GM18858 (cell line): ENCODE measurements around the gene FAAH2.
"Not testable (repeated sequence)": the region's sequence is repeated elsewhere in the genome, so short reads cannot be mapped to it uniquely, and the experiment has no call there.

Experiments used
- ATAC-seq: cut with Tn5 transposase; IDR thresholded peaks from one replicate; pipeline ENCODE4 v1.9.1; 2021; ENCODE audit not compliant: unreplicated experiment

FAAH2 gene

GRCh38 chrX:57379296-57379695 is 92.8 kb downstream of the FAAH2 start:
- ATAC-seq, result no peak

DNA sequence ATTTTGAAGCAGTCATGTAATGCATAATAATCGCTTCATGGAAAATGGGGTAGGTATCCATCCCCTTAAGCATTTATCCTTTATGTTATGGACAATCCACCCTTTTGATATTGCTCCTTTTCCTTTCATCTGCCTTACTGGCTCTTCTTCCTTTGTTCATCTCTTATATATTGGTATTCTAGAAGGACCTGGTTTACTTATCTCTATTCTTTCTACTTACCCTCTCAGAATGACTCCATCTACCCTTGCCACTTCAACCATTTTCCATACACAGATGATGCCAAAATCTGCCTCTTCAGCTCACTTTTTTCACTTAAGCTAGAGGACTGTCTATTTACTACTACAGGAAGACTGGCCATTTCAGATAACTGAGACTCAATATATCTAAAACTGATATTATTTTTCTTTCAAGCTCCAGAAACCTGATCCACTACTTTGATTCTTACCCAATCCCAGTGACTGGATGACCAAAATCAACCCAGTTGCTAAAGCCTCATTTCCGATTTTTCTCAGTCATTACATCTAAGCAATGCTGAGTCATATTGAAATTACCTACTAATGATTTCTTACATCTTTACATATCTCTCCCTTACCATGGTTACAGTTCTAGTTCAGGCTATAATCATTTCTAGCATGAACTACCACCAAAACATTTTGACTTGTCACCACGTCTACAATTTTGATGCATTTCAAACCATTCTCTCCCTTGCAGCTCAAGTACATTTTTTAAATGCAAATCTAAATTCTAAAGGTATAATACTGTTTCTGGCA is 93.7 kb downstream of the FAAH2 start:
- ATAC-seq, result peak; percentile 78

- not testable (repeated sequence) for ATAC-seq
Observed at GRCh38 chrX:57394162-57394561, 107.7 kb downstream of the FAAH2 start.

GRCh38 chrX:57403191-57403590 is 116.7 kb downstream of the FAAH2 start:
- not testable (repeated sequence) for ATAC-seq

DNA sequence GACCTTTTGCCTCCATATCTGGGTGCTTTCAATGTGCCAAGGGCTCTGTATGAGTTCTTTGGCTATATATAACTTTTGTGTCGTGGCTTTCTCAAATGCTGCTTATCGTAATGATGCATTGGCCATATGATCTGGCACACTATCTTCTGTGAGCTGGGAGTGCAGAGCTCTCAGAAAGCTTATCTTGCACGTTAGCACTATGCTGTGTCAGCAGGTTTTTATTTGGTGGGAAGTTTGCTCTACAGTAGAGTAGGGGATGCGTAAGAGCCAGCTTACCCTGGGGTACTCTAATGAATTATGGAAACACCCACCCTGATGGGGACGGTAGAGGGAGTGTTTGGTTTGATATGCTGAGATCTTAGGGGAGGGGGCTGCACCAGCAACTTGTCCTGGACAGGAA is 119.6 kb downstream of the FAAH2 start:
- ATAC-seq, result no peak

- ATAC-seq, result no peak
Observed at GRCh38 chrX:57417827-57418226, 131.3 kb downstream of the FAAH2 start.

GRCh38 chrX:57422289-57422688 is 135.8 kb downstream of the FAAH2 start:
- no peak for ATAC-seq

GRCh38 chrX:57422790-57423189 is 136.3 kb downstream of the FAAH2 start:
- ATAC-seq, result no peak

GRCh38 chrX:57445076-57445475 is 158.6 kb downstream of the FAAH2 start:
- no peak for ATAC-seq

GRCh38 chrX:57445832-57446231 is 159.3 kb downstream of the FAAH2 start:
- no peak for ATAC-seq

GRCh38 chrX:57447856-57448255 is 161.3 kb downstream of the FAAH2 start:
- no peak for ATAC-seq

DNA sequence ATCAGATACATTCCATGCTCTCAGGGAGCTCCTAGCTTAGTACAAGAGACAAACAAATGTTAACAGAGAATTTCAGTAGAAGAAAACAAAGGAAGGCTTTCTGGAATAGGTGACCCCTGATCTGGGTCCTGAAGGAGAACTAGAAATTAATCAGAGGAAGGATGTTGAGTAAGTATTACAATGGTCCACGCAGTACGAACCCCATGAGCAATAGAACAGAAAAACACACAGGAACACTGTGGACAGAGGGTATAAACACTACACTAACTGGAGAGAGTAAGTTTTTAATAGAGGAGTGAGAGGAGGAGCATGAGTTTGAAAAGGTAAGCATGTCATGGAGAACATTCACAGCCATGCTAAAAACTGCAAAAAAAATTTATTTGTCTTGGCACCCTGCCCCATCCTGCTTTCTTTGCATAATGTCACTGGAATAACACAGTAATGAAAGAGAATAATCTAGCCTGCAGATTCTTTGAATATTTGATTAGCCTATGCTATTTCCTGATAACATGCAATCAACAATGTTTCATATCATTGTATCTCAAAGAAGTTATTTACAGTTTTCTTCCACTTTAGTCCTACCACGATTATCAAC is 165.0 kb downstream of the FAAH2 start:
- ATAC-seq, result no peak

DNA sequence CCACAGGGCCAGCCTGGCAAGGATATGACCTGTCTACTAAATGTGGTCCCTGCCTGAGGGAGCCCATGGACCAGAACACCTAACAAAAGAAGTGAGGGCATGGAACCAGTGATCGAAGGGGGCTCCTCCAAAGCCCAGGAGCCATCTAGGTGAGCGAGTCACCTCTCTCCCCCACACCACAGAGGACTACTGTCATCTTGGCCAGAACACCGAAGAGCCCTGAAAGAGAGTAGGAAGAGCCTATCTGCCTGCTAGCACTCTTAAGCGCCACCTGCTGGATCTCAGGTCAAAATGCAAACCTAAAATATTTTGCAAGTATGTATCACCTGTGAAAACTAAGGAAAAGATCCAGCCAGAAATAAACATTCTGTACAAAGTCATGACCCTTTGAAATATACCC is 167.4 kb downstream of the FAAH2 start:
- ATAC-seq, result peak; percentile 66

DNA sequence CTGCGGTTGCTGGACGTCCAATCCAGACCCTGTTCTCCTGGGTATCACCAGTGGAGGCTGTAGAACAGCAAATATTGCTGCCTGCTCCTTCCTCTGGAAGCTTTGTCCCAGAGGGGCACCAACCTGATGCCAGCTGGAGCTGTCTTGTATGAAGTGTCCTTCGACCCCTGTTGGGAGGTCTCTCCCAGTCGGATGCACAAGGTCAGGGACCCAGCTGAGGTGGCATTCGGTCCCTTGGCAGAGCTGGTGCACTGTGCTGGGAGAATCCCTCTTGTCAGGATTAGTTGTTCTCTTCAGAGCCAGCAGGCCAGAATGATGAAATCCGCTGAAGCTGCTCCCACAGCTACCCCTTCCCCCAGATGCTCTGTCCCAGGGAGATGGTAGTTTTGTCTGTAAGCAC is 195.0 kb downstream of the FAAH2 start:
- no peak for ATAC-seq

GRCh38 chrX:57516491-57516890 is 230.0 kb downstream of the FAAH2 start:
- ATAC-seq, result no peak

- no peak for ATAC-seq
Observed at GRCh38 chrX:57519578-57520118, 233.1 kb downstream of the FAAH2 start.

DNA sequence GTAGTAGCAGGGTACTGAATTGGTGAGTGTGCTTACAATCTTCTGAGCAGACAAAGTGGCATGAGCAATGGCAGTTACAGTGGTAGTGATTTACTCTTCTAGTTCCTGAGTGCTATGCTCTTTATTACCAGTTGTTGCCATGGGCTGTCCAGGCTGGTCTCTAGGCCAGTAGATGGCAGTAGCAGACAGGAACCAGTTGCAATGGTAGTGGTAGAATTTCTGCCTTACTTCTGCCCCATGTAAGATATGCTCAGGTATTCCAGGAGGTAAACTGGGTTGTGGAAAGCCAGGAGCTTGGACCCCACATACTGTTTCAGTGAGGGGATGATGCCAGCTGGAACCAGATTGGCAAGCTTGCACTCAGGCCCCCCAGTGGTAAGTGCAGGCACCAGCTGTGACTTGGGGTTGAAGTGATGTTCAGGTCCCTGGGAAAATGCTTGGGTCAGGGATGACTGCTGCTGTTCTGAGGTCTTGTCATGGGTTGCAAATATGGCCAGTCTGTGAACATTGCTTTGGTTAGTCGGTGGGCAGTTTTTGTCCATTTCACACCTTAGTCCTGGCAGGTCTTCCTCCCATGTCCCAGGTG is 242.3 kb downstream of the FAAH2 start:
- peak; percentile 55 for ATAC-seq
